Mesendoderm (in vitro differentiated cells): Measurements from ENCODE around the gene BMPER.
A peak's percentile ranks its signal among the peaks of the same experiment; 100 is the strongest.

Source experiments
- DNase-seq: peaks from one replicate; pipeline ENCODE4 v3.0.0; 2013
- H2AK5ac ChIP-seq: 2 replicates; pipeline ENCODE4 v1.6.1; 2013; ENCODE audit warnings: low read length, inconsistent platforms
- H2BK120ac ChIP-seq: 2 replicates; pipeline ENCODE4 v1.6.1; 2013; ENCODE audit warnings: low read depth, mild to moderate bottlenecking, low read length, moderate library complexity, mixed read lengths
- H2BK15ac ChIP-seq: replicated peaks from 2 replicates; pipeline ENCODE4 v1.6.1; 2013; ENCODE audit warnings: low read depth, mild to moderate bottlenecking, moderate library complexity
- H2BK5ac ChIP-seq: 2 replicates; pipeline ENCODE4 v1.6.1; 2013; ENCODE audit warnings: low read length, inconsistent platforms
- H3K18ac ChIP-seq: 2 replicates; pipeline ENCODE4 v1.6.1; 2013; ENCODE audit warnings: mild to moderate bottlenecking, low read length, mixed read lengths
- H3K23ac ChIP-seq: one replicate; pipeline ENCODE4 v1.6.1; 2013; ENCODE audit warnings: low read length
- H3K27ac ChIP-seq: 2 replicates; pipeline ENCODE4 v1.5.1; 2013; ENCODE audit warnings: low read depth, mild to moderate bottlenecking, inconsistent platforms, low read length, moderate library complexity
- H3K27me3 ChIP-seq: 2 replicates; pipeline ENCODE4 v1.6.1; 2013; ENCODE audit warnings: low read length, control low read depth, mild to moderate bottlenecking, inconsistent platforms; ENCODE audit not compliant: insufficient read depth, poor library complexity
- H3K36me3 ChIP-seq: 2 replicates; pipeline ENCODE4 v1.6.1; 2013; ENCODE audit warnings: low read length, inconsistent platforms; ENCODE audit not compliant: control insufficient read depth, insufficient read depth
- H3K4ac ChIP-seq: one replicate; pipeline ENCODE4 v1.6.1; 2013; ENCODE audit warnings: low read depth, mild to moderate bottlenecking, low read length, moderate library complexity
- H3K4me1 ChIP-seq: 2 replicates; pipeline ENCODE4 v1.6.1; 2013; ENCODE audit warnings: low read depth, low read length, inconsistent platforms; ENCODE audit not compliant: control insufficient read depth
- H3K4me2 ChIP-seq: 2 replicates; pipeline ENCODE4 v1.6.1; 2013; ENCODE audit warnings: low read length
- H3K4me3 ChIP-seq: 2 replicates; pipeline ENCODE4 v1.5.1; 2013; ENCODE audit warnings: mild to moderate bottlenecking, low read length
- H3K56ac ChIP-seq: one replicate; pipeline ENCODE4 v1.6.1; 2013; ENCODE audit warnings: low read length
- H3K79me1 ChIP-seq: 2 replicates; pipeline ENCODE4 v1.6.1; 2013; ENCODE audit warnings: low read length, inconsistent platforms
- H3K79me2 ChIP-seq: 2 replicates; pipeline ENCODE4 v1.6.1; 2013; ENCODE audit warnings: mild to moderate bottlenecking, low read length; ENCODE audit not compliant: control insufficient read depth, insufficient read depth
- H3K9ac ChIP-seq: 2 replicates; pipeline ENCODE4 v1.6.1; 2013; ENCODE audit warnings: low read length, inconsistent platforms
- H4K5ac ChIP-seq: one replicate; pipeline ENCODE4 v1.6.1; 2013; ENCODE audit warnings: low read length
- H4K8ac ChIP-seq: one replicate; pipeline ENCODE4 v1.6.1; 2013; ENCODE audit warnings: low read depth, mild to moderate bottlenecking, control low read depth, low read length, moderate library complexity
- WGBS: extraction: QIAGEN DNeasy Blood & Tissue Kit; methylation state at CpG from one replicate; pipeline ENCODE4 v1.1.7; 2013; ENCODE audit warnings: low lambda C conversion rate, missing lambda C conversion rate; ENCODE audit not compliant: insufficient coverage; ENCODE audit errors: extremely low coverage; 5-methylcytosine and 5-hydroxymethylcytosine counted together

The BMPER gene

GRCh38 chr7:34086064-34086463 is 180.7 kb downstream of the BMPER start:
- H3K4me2 ChIP-seq, result no peak overlapping the region
- no peak overlapping the region for H2BK5ac ChIP-seq
- WGBS, result no CpG with 5 or more reads among the region's 5 CpGs
- H4K8ac ChIP-seq, result no peak overlapping the region
- H3K27ac ChIP-seq, result no peak overlapping the region
- H4K5ac ChIP-seq, result no peak overlapping the region
- H3K36me3 ChIP-seq, result no peaks in the 10 kb centered on the region
- H3K79me2 ChIP-seq, result no peaks in the 10 kb centered on the region
- H2BK15ac ChIP-seq, result no peak overlapping the region
- no peak for DNase-seq
- H3K4ac ChIP-seq, result no peak overlapping the region
- no peak overlapping the region for H3K18ac ChIP-seq
- H3K27me3 ChIP-seq, result no peaks in the 10 kb centered on the region
- H2AK5ac ChIP-seq, result no peak overlapping the region
- no peak overlapping the region for H3K56ac ChIP-seq
- H3K23ac ChIP-seq, result no peak overlapping the region
- no peak overlapping the region for H2BK120ac ChIP-seq
- no peaks in the 10 kb centered on the region for H3K79me1 ChIP-seq
- no peak overlapping the region for H3K4me3 ChIP-seq
- H3K4me1 ChIP-seq, result no peaks in the 10 kb centered on the region
- no peak overlapping the region for H3K9ac ChIP-seq

DNA sequence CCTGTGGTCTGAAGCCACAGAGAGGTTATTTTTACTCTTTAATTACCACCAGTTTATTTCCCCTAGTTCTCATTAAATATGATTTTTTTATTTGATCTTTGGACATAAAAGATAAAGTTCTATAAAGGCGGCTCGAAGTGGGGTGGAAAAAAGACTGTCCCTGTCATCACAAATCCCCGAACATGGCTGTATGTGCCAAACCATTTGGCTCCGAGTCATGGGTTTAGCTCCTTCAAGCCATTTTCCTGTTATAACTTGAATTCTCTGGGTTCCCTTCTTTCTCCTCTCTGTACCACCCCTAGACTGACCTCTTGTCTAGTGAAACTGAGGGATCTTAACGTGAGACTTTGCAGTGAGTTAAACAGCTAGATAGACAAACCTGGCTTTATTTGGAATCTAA is 181.6 kb downstream of the BMPER start:
- DNase-seq, result no peak
- H4K5ac ChIP-seq, result no peak overlapping the region
- H3K27me3 ChIP-seq, result no peaks in the 10 kb centered on the region
- H3K4me1 ChIP-seq, result no peaks in the 10 kb centered on the region
- H3K79me2 ChIP-seq, result no peaks in the 10 kb centered on the region
- no peak overlapping the region for H3K9ac ChIP-seq
- no peak overlapping the region for H3K23ac ChIP-seq
- no peak overlapping the region for H2BK5ac ChIP-seq
- H3K79me1 ChIP-seq, result no peaks in the 10 kb centered on the region
- H3K4me3 ChIP-seq, result no peak overlapping the region
- H3K4ac ChIP-seq, result no peak overlapping the region
- H3K56ac ChIP-seq, result no peak overlapping the region
- no peak overlapping the region for H3K4me2 ChIP-seq
- H4K8ac ChIP-seq, result no peak overlapping the region
- H2AK5ac ChIP-seq, result no peak overlapping the region
- no peaks in the 10 kb centered on the region for H3K36me3 ChIP-seq
- no peak overlapping the region for H3K18ac ChIP-seq
- no peak overlapping the region for H3K27ac ChIP-seq
- no CpG with 5 or more reads among the region's 5 CpGs for WGBS
- H2BK120ac ChIP-seq, result no peak overlapping the region
- no peak overlapping the region for H2BK15ac ChIP-seq

DNA sequence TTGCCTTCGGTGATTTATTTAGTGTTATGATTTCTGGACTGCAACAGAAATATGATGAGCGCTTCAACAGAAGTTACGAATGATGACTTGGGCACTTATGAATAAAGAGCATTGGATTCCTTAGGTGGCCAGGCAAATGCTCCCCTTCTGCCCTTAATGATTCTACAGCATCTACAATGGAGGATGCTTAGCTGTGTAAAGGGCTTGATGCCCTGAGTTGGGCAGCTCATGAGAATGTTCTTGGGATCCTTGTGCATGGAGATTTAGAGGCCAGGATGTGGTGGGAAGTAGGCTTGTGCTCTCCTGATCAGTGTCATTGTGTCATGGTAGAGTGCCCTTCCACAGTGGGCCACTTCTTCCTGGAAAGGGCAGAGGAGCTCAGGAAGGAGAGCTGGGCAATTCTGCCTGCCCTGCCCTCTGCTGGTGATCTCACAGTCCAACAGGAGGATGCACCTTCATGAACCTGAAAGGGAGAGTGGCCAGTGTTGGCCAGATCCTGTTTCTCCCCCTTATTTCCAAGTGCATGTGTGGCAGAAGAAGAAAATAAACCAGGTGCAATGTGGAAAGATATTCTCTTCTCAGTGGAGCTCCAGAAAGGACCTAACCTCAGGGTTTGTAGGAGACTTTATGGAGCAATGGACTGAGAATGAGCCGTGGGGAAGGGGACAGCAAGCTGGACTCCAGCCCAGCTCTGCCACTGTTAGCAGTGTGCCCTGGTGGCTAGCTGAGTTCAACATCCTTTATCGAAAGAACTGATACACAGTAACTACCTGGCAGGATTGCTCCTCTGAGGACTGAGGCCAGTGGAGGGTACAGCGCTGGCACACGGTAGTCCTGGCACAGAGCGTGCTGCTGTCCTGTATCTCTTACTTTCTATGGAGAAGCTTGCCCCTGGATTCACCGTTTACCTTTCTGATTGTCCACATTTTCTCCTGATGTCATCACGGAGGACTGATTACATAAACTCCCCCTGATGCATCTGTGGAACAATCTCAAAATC is 182.9 kb downstream of the BMPER start:
- Histone ChIP-seq H2BK15ac (no peak overlapping the region), H2BK5ac (no peak overlapping the region), H3K4me3 (no peak overlapping the region), H3K36me3 (no peaks in the 10 kb centered on the region), H3K56ac (no peak overlapping the region), H3K27ac (no peak overlapping the region), H3K18ac (no peak overlapping the region), H3K79me2 (no peaks in the 10 kb centered on the region), H3K79me1 (no peaks in the 10 kb centered on the region), H3K9ac (no peak overlapping the region), H4K8ac (no peak overlapping the region), H3K4ac (no peak overlapping the region), H3K23ac (no peak overlapping the region), H3K27me3 (no peaks in the 10 kb centered on the region), H3K4me2 (no peak overlapping the region), H2AK5ac (no peak overlapping the region), H3K4me1 (no peaks in the 10 kb centered on the region), H4K5ac (no peak overlapping the region), H2BK120ac (no peak overlapping the region)
- no CpG with 5 or more reads among the region's 10 CpGs for WGBS
- DNase-seq, result peak; percentile 75

- H3K27ac ChIP-seq, result no peak overlapping the region
- H3K79me1 ChIP-seq, result no peaks in the 10 kb centered on the region
- no peak overlapping the region for H3K4me3 ChIP-seq
- H3K4ac ChIP-seq, result no peak overlapping the region
- no peak overlapping the region for H2BK5ac ChIP-seq
- H3K9ac ChIP-seq, result no peak overlapping the region
- no peak overlapping the region for H2AK5ac ChIP-seq
- no peak overlapping the region for H3K18ac ChIP-seq
- no peak overlapping the region for H2BK15ac ChIP-seq
- H2BK120ac ChIP-seq, result no peak overlapping the region
- no peaks in the 10 kb centered on the region for H3K79me2 ChIP-seq
- no peak overlapping the region for H4K8ac ChIP-seq
- H3K56ac ChIP-seq, result no peak overlapping the region
- H3K4me2 ChIP-seq, result no peak overlapping the region
- no peaks in the 10 kb centered on the region for H3K4me1 ChIP-seq
- H3K36me3 ChIP-seq, result no peaks in the 10 kb centered on the region
- H4K5ac ChIP-seq, result no peak overlapping the region
- no peak for DNase-seq
- no peaks in the 10 kb centered on the region for H3K27me3 ChIP-seq
- WGBS, result no CpG with 5 or more reads among the region's 5 CpGs
- no peak overlapping the region for H3K23ac ChIP-seq
Measured at GRCh38 chr7:34090816-34091215, 185.5 kb downstream of the BMPER start.

GRCh38 chr7:34091321-34091917 is 186.1 kb downstream of the BMPER start:
- peak; percentile 62 for DNase-seq
- H3K79me1 ChIP-seq, result no peaks in the 10 kb centered on the region
- no peak overlapping the region for H2BK120ac ChIP-seq
- H3K9ac ChIP-seq, result no peak overlapping the region
- no peak overlapping the region for H4K8ac ChIP-seq
- H3K56ac ChIP-seq, result no peak overlapping the region
- H3K4me2 ChIP-seq, result no peak overlapping the region
- H3K27ac ChIP-seq, result no peak overlapping the region
- H2AK5ac ChIP-seq, result no peak overlapping the region
- H3K4me3 ChIP-seq, result no peak overlapping the region
- no peaks in the 10 kb centered on the region for H3K36me3 ChIP-seq
- H3K18ac ChIP-seq, result no peak overlapping the region
- no peaks in the 10 kb centered on the region for H3K79me2 ChIP-seq
- no peak overlapping the region for H2BK5ac ChIP-seq
- no peak overlapping the region for H2BK15ac ChIP-seq
- H3K27me3 ChIP-seq, result no peaks in the 10 kb centered on the region
- no peaks in the 10 kb centered on the region for H3K4me1 ChIP-seq
- WGBS, result no CpG with 5 or more reads among the region's 4 CpGs
- H3K23ac ChIP-seq, result no peak overlapping the region
- H4K5ac ChIP-seq, result no peak overlapping the region
- H3K4ac ChIP-seq, result no peak overlapping the region
